Panc1 (cell line): ENCODE results near the gene TMEM121.

Experiments
- POLR2AphosphoS5 ChIP-seq: IDR thresholded peaks from 2 replicates; pipeline ENCODE4 v1.6.1; 2012; ENCODE audit warnings: mild to moderate bottlenecking, low read depth, low read length, moderate library complexity
- TF ChIP-seq, protein P1 (sequence below): fragments of 450-650 bp; IDR thresholded peaks from 2 replicates; pipeline ENCODE4 v1.5.1; 2017; ENCODE audit warnings: mild to moderate bottlenecking

DNA sequence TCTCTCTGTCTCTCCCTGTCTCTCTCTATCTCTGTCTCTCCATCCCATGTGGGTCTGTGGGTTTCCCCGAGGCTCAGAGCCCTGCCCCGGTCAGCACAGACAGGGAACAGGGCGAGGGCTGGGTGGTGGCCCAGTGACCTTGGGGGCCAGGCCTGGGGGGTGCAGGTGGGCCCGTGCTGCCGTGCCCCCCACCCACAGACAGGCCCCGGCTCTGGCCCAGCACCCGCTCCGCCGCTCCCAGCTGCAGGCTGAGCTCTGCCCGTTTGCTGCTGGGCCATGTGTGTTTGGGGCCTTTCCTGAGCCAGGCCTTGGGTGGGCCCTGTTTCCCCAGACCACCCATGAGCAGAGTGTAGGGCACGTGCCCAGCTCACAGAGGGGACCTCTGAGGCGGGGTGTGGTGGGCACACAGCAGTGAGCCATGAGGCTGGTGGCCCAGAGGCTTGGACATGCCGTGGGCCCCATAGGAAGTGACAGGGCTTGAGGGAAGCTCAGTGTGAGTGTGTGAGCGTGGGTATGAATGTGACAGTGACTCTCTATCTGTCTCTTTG is 51.0 kb downstream of the TMEM121 start:
- no peak for TF ChIP-seq POLR2AphosphoS5
- TF ChIP-seq, protein P1, sequence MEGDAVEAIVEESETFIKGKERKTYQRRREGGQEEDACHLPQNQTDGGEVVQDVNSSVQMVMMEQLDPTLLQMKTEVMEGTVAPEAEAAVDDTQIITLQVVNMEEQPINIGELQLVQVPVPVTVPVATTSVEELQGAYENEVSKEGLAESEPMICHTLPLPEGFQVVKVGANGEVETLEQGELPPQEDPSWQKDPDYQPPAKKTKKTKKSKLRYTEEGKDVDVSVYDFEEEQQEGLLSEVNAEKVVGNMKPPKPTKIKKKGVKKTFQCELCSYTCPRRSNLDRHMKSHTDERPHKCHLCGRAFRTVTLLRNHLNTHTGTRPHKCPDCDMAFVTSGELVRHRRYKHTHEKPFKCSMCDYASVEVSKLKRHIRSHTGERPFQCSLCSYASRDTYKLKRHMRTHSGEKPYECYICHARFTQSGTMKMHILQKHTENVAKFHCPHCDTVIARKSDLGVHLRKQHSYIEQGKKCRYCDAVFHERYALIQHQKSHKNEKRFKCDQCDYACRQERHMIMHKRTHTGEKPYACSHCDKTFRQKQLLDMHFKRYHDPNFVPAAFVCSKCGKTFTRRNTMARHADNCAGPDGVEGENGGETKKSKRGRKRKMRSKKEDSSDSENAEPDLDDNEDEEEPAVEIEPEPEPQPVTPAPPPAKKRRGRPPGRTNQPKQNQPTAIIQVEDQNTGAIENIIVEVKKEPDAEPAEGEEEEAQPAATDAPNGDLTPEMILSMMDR = no peak
